ENCODE data around the gene VAX1. TPM values are rescaled to one million over a fixed set of nuclear protein-coding genes. Genes with fewer than 3 reads are reported as not detected.
"Not testable (repeated sequence)": the region's sequence is repeated elsewhere in the genome, so short reads cannot be mapped to it uniquely, and the experiment has no call there.

VAX1 gene
- polyA plus RNA-seq, 2 of the 4 experiments (the other 2 are of a cell fraction), result 0.68 to 0.70 TPM

GRCh38 chr10:117090834-117091233, 47.2 kb downstream of the VAX1 start:
- Histone ChIP-seq H3K4me3 (no peak overlapping the region), H3K4me2 (no peak overlapping the region), H3K9me3 (no peaks in the 10 kb centered on the region), H3K27ac (no peak overlapping the region), H3K4me1 (peaks cover 9% of the 10 kb centered on the region; the same call in 2 of the 3 replicates)
- ATAC-seq (no peak), FAIRE-seq (no peak), DNase-seq (ENCODE audit: low read depth in 1 of 2, low spot score in 1 of 2) (no peak)
- ChIA-PET CTCF (interaction anchor here (2.1 kb wide), 1 partner anchor 75 kb away, joined by 6 read pairs; no protein-coding TSS in a partner anchor), POLR2A (no interaction called here)
- TF ChIP-seq HMGXB4 (CRISPR knock-in tag; IDR thresholded peaks at IDR 0.05; ENCODE audit: borderline replicate concordance) (no peak), CBX2 (IDR thresholded peaks at IDR 0.05; ENCODE audit: borderline replicate concordance, low read depth) (no peak), PBX3 (IDR thresholded peaks at IDR 0.05) (no peak), RFX5 (IDR thresholded peaks at IDR 0.05) (no peak), CBX8 (IDR thresholded peaks at IDR 0.05) (no peak), FOSL2 (IDR thresholded peaks at IDR 0.05) (no peak), FOSL2 (CRISPR knock-in tag; IDR thresholded peaks at IDR 0.05) (no peak), HEYL (CRISPR knock-in tag; IDR thresholded peaks at IDR 0.05) (no peak), SREBF2 (IDR thresholded peaks at IDR 0.05) (no peak), NFE2L2 (conservative IDR thresholded peaks at IDR 0.05; ENCODE audit: low read length) (no peak), RNF2 (IDR thresholded peaks at IDR 0.05; ENCODE audit: borderline replicate concordance, low read depth) (no peak), BHLHE40 (IDR thresholded peaks at IDR 0.05; ENCODE audit: low read depth, low read length) (no peak)
- 94% methylated on average over 4 of the region's 4 CpGs for WGBS (ENCODE audit: missing lambda C conversion rate)

GRCh38 chr10:117087521-117087920, 50.5 kb downstream of the VAX1 start:
- FAIRE-seq (no peak), ATAC-seq (no peak), DNase-seq (ENCODE audit: low read depth in 1 of 2, low spot score in 1 of 2) (no peak)
- ChIA-PET POLR2A (no interaction called here), CTCF (no interaction called here)
- Histone ChIP-seq H3K4me3 (no peak overlapping the region), H3K9me3 (no peaks in the 10 kb centered on the region), H3K4me1 (peaks cover 9% of the 10 kb centered on the region; the same call in 2 of the 3 replicates), H3K4me2 (no peak overlapping the region), H3K27ac (no peak overlapping the region)
- WGBS (ENCODE audit: missing lambda C conversion rate), result 72% methylated on average over 3 of the region's 3 CpGs
- TF ChIP-seq RCOR1 (IDR thresholded peaks at IDR 0.05; ENCODE audit: low read depth, low read length), result no peak
- TF ChIP-seq MAFK (IDR thresholded peaks at IDR 0.05; ENCODE audit: partially characterized antibody), result peak; percentile 40

- Histone ChIP-seq H3K4me1 (peaks cover 9% of the 10 kb centered on the region; the same call in 2 of the 3 replicates), H3K4me2 (0 out of 3 replicates have a peak overlapping the region, but pooled peaks have one; percentile 12), H3K9me3 (no peaks in the 10 kb centered on the region), H3K27ac (no peak overlapping the region), H3K4me3 (no peak overlapping the region)
- ChIA-PET POLR2A (no interaction called here), CTCF (interaction anchor here (1.7 kb wide), 1 partner anchor 26 kb away, joined by 4 read pairs; no protein-coding TSS in a partner anchor)
- no peak for DNase-seq (ENCODE audit: low read depth in 1 of 2, low spot score in 1 of 2)
- TF ChIP-seq RFX5 (IDR thresholded peaks at IDR 0.05), result no peak
- TF ChIP-seq ZNF302 (CRISPR knock-in tag; IDR thresholded peaks at IDR 0.05), result no peak
- TF ChIP-seq FOSB (CRISPR knock-in tag; IDR thresholded peaks at IDR 0.05), result no peak
- no peak for TF ChIP-seq MAZ (IDR thresholded peaks at IDR 0.05; ENCODE audit: borderline replicate concordance, low read depth, low read length)
- no peak for TF ChIP-seq CHD2 (IDR thresholded peaks at IDR 0.05; ENCODE audit: low read length, partially characterized antibody)
- no peak for TF ChIP-seq CBX2 (IDR thresholded peaks at IDR 0.05; ENCODE audit: borderline replicate concordance, low read depth)
- TF ChIP-seq E2F6 (IDR thresholded peaks at IDR 0.05; ENCODE audit: borderline replicate concordance, low read depth), result no peak
- TF ChIP-seq HDAC2 (IDR thresholded peaks at IDR 0.05), result no peak
- no peak for TF ChIP-seq ZFP36 (IDR thresholded peaks at IDR 0.05; ENCODE audit: borderline replicate concordance, partially characterized antibody)
- no peak for TF ChIP-seq EP300 (IDR thresholded peaks at IDR 0.05)
- no peak for TF ChIP-seq MYC (IDR thresholded peaks at IDR 0.05; ENCODE audit: borderline replicate concordance, low read length)
- no peak for TF ChIP-seq USF2 (IDR thresholded peaks at IDR 0.05)
- no peak for TF ChIP-seq BHLHE40 (IDR thresholded peaks at IDR 0.05; ENCODE audit: low read depth, low read length)
- TF ChIP-seq ELK1 (IDR thresholded peaks at IDR 0.05; ENCODE audit: low read depth, low read length), result no peak
- no peak for TF ChIP-seq CEBPB (IDR thresholded peaks at IDR 0.05)
- peak; percentile 63 for FAIRE-seq
- ATAC-seq, result no peak
- 21% methylated on average over 3 of the region's 3 CpGs for WGBS (ENCODE audit: missing lambda C conversion rate)
Measured at GRCh38 chr10:117086546-117086945, 51.5 kb downstream of the VAX1 start.

- DNase-seq (ENCODE audit: low read depth in 1 of 2, low spot score in 1 of 2); POLR2A ChIA-PET; H3K4me2 ChIP-seq; H3K4me3 ChIP-seq; H3K9me3 ChIP-seq; H3K4me1 ChIP-seq; ATAC-seq; H3K27ac ChIP-seq; FAIRE-seq: not testable (repeated sequence)
- WGBS (ENCODE audit: missing lambda C conversion rate), result 73% methylated on average over 31 of the region's 31 CpGs
- CTCF ChIA-PET, result interaction anchor here (1.7 kb wide), 1 partner anchor 28 kb away, joined by 4 read pairs; no protein-coding TSS in a partner anchor
Measured at GRCh38 chr10:117084421-117085246, 53.4 kb downstream of the VAX1 start.
